HK-2 (cell line): ENCODE data around the gene EFCAB6.

Experiments
- DNase-seq: peaks from one replicate; pipeline ENCODE4 v3.0.0-alpha.2; 2018; ENCODE audit not compliant: unreplicated experiment

The EFCAB6 gene

DNA sequence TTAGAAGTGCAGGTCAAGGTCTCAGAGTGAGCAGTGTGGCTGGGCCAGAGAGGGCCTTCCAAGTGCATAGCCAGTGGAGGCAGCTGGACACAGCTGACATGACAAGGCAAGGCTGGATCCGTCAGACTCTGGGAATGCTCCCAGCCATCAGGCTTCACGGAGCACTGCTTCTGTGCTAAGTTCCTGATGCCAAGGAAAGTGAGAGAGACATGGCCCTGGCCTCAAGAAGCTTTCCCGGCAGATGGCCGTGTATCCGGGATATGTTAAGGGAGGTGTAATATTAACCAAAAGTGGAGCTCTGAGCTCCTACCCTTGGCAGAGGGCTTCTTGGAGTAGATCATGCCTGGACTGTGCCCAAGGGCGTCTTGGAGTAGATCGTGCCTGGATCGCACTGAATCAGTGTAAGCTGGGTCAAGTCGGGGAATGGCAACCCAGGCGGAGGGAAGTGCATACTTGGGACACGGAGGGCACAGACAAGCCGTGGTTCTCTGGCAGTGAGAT, 7.4 kb upstream of the EFCAB6 start:
- DNase-seq: no peak

DNA sequence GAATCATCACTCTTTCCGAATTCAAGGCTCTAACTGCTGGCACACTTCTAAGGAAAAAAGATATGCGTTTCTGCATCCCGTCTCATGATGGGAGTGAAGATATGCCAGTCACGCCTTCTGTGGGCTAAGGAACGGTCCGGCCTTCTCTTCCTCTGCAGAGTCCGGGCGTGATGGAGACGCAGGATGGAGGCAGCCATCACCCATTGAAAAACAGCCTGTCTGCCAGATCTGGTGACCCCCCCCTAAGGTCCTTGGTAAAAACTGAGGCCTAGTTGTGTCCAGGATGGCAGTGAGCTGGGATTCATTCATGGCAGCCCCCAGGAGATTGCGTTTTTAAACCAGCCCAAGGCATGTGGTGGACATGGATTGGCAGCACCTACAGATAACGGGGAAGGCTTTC, 6.9 kb upstream of the EFCAB6 start:
- DNase-seq: no peak

DNA sequence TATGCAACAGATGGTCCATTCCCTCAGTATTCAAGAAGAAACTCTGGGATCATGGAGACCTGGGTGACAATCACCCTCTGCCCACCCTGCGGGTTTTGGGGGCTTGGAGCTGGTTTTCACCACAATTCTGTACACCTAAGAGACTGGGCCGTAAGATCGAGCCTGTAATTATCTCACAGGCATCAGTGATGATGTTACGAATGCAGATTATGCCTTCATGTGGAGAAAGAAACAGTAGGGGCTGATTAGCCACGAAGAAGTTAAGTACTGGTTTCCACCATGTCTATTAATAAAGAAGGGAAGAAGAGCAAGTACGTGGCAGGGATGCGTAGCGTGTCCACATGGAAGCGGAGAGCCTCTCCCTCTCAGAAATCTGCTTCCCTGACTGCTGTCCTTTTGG, 5.3 kb upstream of the EFCAB6 start:
- no peak for DNase-seq

DNA sequence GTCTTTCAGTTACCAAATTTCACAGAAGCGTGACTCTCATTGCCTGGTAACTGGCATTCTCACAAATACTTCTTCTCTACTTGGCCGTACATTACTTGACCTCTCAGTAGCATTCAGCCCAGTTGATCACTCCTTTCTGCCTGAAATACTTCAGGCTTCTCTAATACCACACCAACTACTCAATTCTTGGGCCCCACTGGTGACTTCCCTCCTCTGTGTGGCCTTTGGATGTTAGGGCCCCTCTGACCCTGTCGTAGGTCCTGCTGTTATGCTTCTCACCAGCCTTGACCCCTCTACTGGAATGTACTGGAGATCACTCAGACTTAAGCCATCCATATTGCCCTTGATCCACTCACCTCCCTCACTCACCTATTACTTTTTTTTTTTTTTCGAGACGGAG, 2.2 kb upstream of the EFCAB6 start:
- DNase-seq: no peak

DNA sequence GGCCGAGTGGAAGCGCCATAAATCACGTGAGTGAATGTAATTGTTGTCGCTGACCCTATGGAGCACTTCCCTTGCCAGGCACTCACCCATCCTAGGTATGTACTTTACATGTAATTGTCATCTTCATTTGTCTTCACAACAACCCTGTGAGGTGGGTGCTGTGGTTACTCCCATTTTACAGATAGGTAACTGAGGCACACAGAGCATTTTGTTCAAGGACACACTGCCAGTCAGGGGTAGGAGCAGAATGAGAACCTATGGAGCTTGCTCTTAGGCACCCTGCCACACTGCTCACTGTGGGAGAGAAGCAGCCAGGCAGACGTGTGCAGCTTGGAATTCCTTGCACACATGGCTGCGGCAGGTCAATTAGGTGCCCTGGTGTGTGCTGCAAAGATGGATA, 785 bp upstream of the EFCAB6 start:
- DNase-seq: no peak

DNA sequence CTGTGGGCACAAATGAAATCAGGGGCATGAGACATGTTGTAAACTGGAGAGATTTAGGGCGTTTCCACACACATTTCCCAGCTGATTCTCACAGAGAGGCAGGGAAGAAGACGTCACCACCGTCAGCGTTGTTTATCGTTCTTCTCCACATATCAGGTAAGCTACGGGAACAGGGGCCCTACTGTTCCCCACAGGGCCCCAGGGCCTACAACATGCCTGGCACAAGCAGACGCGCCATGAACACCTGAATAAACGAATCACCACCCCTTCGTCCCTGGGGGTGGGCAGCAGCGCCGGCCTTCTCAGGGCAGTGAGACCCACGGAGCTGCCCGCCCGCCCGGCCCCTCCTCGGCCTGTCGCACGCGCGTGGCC, 342 bp downstream of the EFCAB6 start:
- no peak for DNase-seq

DNA sequence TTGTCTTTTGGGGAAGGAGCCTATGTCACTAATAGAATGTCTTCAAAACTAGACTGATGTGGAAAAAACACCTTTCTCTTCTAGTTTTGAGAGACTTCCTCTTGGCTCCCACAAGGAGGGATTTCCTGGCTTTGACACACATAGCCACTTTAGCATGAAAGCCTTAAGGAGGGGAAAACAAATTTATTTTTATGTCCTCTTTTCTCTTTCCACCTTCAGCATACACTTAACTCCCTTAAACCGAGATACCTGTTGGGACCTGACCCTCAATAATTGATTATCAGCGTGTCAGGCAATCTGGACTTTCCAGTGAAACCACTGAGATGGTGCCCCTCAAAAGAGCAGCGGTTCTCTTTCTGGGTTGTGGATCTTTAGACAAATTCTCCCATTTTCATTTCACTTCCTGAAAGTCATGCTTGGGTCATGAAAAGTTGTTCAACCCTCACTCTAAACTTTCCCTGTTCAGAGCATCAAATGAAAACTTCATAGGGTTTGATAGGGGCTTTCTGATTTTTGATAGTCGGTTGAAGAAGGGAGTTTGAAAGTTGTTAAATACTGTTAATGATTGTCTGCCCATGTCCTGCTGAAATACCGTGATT, 9.1 kb downstream of the EFCAB6 start:
- DNase-seq: no peak

DNA sequence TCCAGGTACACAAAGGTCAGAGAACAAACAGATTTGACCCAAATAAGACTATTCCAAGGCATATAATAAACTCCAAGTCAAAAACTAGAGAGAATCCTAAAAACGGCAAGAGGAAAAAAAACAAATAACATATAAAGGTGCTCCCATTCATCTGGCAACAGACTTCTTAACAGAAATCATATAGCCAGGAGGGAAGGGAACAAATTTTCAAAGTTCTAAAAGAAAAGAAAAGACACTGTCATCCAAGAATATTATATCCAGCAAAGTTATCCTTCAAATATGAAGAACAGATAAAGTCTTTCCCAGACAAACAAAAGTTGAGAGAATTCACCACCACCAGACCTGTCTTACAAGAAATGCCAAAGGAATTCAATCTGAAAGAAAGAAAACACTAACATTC, 11.1 kb downstream of the EFCAB6 start:
- no peak for DNase-seq

DNA sequence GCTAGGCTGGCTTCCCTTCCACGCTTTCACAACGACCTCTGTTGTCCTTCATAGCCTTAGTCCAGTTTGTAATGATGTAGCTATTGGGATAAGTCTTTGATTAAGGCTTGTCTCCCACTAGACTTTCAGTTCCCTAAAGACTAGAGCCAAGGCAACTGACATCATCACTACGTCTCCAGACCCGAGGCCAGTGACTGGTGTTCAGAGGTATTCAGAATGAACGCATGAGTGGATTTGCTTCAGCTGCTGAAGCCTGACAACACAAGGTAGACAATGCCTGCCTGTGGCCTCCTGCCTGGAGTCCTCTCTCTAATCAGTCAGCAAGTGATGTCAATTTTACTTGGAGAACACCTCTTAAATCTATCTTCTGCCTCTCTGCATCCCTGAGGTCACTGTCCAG, 13.6 kb downstream of the EFCAB6 start:
- peak; percentile 41 for DNase-seq

DNA sequence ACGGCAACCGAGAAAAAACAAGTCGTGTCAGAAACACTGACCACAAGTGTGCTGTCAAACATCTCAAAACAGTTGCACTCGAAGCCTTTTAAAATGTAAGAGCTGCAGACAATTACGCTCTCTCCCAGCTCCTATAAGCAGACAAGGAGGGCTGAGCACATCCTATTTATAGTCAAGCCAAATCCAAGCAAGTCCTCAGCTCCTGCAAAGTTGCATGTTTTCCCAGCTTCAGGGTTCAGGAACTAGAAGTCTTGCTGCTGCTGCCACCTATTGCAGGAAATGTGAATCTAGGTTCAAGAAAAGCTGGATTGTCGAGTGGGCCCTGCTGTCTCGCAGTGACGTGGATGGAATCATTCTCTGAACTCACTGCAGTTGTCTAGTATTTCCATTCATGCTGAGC, 15.5 kb downstream of the EFCAB6 start:
- no peak for DNase-seq

DNA sequence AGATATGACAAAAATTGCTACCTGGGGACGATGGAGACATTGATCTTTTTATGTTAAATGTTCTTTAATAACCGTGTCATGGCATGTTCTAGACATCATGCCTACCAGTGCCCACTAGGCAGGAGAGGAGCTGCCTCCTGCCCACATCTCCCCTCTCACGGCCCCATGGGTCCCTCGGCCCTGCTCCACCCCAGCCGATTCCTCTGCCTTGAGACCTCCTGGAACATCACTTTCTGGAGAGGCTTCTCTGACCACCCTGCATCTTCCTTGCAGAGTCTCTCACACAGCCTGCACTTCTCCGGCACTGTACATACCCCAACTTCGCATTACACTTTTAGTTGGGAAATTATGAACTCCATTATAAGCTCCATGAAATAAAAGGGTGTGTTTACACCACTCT, 16.8 kb downstream of the EFCAB6 start:
- no peak for DNase-seq

DNA sequence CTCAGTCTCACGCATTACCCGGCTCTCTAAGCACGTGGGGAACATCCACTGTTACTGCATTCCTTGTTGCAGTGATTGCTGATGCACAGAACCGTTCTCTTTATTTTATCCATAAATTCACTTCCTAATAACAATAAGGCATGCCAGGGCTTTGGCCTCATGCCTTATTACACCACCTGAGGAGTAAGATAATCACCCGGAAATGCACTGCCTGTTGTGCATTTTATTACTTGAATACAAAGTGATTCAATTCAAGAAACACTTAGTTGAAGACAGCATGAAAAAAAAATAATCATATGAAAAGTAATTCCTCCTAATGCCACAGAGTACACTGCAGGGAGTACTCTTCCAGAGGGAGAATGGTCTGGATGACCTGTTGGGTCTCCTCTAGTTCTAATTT, 19.2 kb downstream of the EFCAB6 start:
- no peak for DNase-seq

DNA sequence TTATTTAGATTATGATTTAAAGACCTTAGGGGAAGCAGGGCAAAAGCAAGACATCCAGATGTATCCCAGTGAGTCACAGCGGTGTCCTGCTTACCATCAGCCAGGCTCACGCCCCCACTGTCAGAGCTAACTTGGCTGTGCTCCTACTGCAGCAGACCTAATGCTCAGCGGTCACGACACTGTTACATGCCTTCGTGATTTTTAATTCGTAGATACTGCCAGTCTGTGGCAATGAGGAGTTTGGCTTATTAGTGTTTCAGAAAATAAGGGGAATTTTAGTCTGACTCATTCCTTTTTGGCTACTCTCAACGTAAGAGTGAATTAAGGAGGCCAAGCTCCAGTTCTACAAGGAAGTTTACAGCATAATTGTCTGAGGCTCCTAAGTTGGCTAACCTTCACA, 22.7 kb downstream of the EFCAB6 start:
- DNase-seq: peak; percentile 42

DNA sequence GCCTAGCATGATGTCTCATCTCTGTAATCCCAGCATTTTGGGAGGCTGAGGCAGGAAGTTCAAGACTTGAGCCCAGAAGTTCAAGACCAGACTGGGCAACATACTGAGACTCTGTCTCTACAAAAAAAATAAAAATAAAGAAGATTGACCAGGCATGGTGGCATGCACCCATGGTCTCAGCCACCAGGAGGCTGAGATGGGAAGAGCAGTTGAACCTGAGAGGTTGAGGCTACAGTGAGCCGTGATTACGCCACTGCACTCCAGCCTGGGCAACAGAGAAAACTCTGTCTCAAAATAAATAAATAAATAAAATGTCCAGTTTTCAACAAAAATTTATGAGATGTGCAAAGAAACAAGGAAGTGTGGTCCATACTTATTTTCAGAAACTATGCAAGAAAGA, 28.3 kb downstream of the EFCAB6 start:
- no peak for DNase-seq

DNA sequence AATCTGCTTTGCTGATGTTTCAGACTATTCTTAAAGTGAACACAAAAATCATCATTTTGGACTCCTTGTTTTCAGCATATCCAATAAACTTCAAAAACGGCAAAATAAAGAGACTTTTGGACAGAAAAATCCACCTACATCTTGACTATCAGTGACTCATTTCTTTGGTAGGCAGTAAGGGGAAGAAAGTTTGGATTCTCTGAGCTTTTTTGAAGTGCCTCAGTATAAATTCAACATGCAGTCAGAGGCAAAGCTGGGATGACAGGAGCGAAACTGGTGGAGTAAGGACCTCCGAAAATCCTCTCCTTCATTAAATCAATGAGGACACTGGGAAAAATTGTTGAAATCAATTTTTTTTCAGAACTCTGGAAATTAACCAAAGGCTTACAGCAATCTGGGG, 29.7 kb downstream of the EFCAB6 start:
- no peak for DNase-seq

DNA sequence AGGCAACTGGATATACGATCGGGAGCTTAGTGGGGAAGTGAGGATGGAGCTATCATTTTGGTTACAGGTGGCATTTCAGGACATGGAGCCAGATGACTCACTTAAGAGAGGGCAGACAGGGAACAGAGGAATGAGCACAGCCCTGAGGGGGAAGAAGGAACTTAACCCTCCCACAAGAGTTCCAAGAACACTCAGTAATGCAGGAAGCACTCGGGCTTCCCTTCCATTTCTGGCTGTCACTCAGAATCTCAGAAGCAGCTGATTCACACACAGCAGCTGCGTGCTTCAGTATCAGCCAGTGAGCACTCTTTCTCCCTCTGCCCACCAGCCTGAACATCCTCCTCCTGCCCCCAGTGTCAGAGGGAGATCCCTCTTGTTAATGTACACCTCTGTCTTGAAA, 34.8 kb downstream of the EFCAB6 start:
- peak; percentile 55 for DNase-seq

DNA sequence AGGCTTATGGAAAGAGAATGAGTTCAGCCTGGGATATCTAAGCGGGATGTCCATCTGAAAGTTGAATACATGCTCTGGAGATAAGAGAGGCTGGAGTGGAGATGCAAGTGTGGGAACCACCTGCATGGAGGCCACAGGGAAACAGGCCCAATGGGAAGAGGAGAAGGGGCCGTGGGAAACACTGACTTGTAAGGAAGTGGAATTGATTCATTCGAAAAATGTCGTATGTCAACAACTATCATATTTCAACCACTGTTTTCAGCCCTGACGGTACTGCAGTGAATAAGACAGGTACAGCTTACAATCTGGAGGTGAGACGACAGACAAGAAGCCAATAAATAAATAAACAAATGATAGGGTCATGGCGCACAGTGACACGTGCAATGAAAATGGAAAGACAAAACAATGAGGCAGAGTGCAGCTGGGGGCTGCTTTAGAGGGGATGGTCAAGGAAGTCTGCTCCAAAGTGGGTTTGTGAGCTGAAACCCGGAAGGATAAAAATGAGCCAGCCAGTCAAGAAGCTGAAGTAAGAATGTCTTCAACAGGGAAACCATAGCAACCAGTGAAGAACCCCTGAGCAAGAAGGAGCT, 35.9 kb downstream of the EFCAB6 start:
- DNase-seq: no peak

DNA sequence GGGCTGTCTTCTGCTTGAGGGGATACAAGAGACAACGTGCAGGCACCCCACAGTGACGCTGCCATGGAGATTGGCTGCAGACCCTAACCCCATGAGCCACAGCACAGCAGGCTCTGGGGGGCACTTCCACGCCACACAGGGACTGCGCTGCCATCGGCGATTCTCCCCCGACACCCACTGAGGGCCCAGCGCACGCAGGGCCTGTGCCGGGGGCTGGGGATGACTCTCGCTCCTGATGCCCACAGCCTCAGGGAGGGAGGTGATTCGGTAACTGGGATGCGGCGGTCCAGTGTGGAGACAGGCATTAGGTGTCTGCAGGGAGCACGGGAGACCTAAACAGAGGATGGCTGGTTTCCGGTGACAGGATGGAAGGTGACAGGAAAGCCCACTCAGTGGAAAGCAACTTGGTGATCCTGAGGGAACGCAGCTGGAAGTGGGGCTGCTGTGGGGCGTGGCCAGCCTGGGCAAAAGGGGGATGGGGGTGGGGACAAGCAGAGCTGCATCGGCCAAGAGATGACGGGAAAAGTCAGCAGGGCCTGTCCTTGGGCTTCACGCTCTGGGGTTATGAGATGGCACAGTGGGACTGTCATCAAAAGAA, 37.7 kb downstream of the EFCAB6 start:
- no peak for DNase-seq

DNA sequence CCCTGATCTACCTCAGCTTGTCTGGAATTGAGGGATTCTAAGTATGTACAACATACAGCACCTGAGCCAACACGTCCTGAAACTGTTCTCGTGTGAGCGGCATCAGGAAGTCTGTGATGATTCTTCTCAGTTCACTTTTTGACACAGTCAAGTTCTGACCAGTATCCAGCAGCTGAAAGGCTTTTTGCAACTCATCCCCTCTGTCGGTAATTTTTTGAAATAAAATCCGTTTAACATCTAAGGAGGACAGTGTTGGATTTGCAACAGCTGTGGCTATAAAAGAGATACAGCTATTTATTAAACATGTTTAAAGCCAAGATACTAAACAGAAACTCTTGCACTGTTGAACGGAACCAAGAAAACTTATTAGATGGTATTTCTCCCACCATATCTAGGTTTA, 39.3 kb downstream of the EFCAB6 start:
- DNase-seq: no peak

DNA sequence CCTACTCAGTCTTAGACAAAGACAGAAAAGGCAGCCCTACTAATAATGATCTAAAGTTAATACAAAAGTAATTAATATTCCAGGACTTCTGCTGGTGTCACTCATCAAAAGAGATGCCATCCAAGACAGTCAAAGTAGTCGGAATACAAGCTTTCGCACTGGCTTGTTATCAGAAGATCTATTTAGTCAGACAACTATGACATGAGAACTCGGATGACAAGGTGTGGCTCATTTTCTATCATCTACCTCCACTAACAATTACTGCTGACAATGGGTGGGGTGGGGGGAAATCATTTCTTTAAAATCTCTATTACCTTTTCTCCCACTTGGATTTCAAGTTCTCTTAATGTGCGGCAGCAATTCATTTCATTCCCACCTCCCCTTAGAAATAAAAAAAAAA, 56.7 kb downstream of the EFCAB6 start:
- no peak for DNase-seq

DNA sequence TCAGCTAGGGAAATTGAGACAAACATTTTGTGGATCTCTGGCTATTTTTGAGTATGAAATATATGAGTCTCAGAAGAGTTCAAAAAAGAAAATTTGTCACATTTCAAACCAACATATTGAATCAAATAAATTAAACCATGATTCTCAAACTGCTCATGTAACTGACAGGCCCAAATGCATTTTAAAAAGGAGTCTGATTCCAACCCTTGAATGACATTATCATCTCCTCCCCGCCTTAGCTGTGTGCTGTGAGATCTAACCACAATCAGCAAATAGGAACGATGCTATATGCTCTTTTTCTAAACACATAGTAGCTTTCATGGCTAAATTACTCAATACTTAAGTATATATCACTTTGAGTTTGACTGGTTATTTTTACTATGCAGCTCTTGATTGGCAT, 57.1 kb downstream of the EFCAB6 start:
- DNase-seq: no peak

DNA sequence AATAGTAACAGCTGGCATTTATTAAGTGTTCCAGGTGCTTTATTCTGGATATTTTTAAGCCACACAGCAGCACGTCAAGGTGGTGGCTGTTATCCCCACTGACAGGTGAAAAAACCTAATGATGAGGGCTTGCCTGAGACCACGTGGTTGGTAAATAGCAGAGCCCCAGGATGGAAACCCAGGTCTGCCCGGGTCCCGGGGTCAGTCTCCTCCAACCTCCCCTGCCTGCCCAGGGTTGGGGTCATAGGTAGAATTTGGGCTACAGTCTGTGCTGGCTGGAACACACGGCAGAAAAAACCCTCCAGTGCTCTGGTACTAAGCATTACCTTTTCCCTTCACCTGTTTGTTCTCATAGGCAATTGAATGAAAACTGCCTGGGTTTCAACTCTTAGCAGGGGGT, 57.9 kb downstream of the EFCAB6 start:
- no peak for DNase-seq

DNA sequence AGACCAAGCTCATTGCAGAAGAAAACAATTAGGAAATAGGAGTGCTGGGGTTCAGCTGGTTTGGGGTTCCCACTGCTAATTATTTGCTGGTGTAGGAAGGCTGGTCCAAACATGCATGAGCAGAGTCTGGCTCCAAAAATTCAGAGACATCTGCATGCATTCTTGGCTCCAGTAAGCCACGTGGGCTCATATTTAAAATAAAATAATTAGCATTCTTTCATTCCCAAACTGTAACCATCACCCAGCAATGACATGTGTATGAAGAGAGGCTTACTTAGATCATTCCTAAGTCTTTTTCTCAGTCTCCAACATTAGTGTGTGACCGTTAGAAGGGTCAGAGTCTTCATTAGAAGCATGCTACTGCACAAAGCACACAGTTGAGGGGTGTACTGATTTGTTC, 58.4 kb downstream of the EFCAB6 start:
- DNase-seq: no peak

DNA sequence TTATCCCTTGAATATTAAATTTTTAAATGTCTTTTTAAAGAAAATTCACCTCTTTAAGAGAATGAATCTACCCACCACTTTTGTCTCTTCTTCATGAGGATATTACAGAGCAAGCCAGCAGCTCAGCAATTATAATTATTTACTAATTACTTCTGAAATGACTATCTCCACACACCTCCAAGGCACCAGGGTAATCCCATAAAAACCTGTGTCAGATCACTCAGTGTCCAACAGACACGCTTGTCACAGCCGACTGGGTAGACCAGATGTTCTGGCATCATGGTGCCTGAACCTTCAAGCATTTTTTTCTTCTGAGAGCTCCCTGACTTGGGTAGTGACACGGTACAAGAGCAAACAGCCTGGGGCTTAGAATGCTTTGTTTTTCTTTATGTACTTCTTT, 61.4 kb downstream of the EFCAB6 start:
- DNase-seq: no peak
